Ectodermal cell (in vitro differentiated cells): ENCODE measurements around the gene SH3GL2.

Experiments
- H3K27ac ChIP-seq: 2 replicates; pipeline ENCODE4 v1.7.0; 2013; ENCODE audit warnings: mild to moderate bottlenecking, low read depth, low read length; ENCODE audit not compliant: insufficient read depth, poor library complexity, severe bottlenecking
- H3K27me3 ChIP-seq: 2 replicates; pipeline ENCODE4 v1.7.0; 2013; ENCODE audit warnings: mild to moderate bottlenecking, low read length; ENCODE audit not compliant: insufficient read depth, control insufficient read depth, poor library complexity, severe bottlenecking
- H3K36me3 ChIP-seq: one replicate; pipeline ENCODE4 v1.7.0; 2013; ENCODE audit warnings: low read length; ENCODE audit not compliant: control insufficient read depth, insufficient read depth
- H3K4me1 ChIP-seq: one replicate; pipeline ENCODE4 v1.7.0; 2013; ENCODE audit warnings: low read length; ENCODE audit not compliant: control insufficient read depth, insufficient read depth
- H3K4me3 ChIP-seq: 2 replicates; pipeline ENCODE4 v1.7.0; 2013; ENCODE audit warnings: low read depth, low read length, control low read depth; ENCODE audit not compliant: insufficient read depth
- H3K9me3 ChIP-seq: 2 replicates; pipeline ENCODE4 v1.7.0; 2013; ENCODE audit warnings: mild to moderate bottlenecking, low read length, moderate library complexity; ENCODE audit not compliant: control insufficient read depth
- WGBS, 2 experiments: methylation state at CpG; one replicate each; pipeline ENCODE4 v1.1.7; 2013; ENCODE audit warnings: missing lambda C conversion rate in 2 of 2; 5-methylcytosine and 5-hydroxymethylcytosine counted together

Gene SH3GL2

GRCh38 chr9:17843236-17843635, 264.4 kb downstream of the SH3GL2 start:
- Histone ChIP-seq H3K4me3 (no peak overlapping the region), H3K4me1 (peaks cover 8% of the 10 kb centered on the region), H3K27me3 (no peaks in the 10 kb centered on the region), H3K36me3 (no peaks in the 10 kb centered on the region), H3K9me3 (no peaks in the 10 kb centered on the region), H3K27ac (no peak overlapping the region)
- 88 to 97% methylated on average over 1 of the region's 1 CpG for WGBS, 2 experiments
